Stimulated activated CD8-positive, alpha-beta memory T cell treated with anti-CD3 and anti-CD28 coated beads, Interleukin-4, amount 100 ng/mL, for 24 hours (primary cell): Measurements from ENCODE around the gene FAM83F.

Experiments
- DNase-seq: peaks from one replicate; pipeline ENCODE4 v3.0.0-alpha.2; 2020; ENCODE audit warnings: low read depth

FAM83F gene

DNA sequence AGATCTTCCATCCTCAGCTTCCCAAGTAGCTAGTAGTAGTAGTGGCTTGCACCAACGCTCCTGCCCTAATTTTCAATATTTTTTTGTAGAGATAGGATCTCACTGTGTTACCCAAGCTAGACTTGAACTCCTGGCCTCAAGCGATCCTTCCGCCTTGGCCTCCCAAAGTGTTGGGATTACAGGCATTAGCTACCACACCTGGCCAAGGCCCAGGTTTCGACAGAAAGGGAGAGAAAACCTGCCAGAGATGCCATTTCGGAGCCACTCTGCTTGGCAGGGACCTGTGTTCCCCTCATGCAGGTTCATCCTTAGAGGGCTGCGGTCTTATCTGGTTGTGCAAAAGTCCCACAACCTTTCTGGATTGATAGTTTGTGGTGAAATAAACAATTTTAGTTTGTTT lies 41.4 kb downstream of the FAM83F start:
- DNase-seq, result no peak

DNA sequence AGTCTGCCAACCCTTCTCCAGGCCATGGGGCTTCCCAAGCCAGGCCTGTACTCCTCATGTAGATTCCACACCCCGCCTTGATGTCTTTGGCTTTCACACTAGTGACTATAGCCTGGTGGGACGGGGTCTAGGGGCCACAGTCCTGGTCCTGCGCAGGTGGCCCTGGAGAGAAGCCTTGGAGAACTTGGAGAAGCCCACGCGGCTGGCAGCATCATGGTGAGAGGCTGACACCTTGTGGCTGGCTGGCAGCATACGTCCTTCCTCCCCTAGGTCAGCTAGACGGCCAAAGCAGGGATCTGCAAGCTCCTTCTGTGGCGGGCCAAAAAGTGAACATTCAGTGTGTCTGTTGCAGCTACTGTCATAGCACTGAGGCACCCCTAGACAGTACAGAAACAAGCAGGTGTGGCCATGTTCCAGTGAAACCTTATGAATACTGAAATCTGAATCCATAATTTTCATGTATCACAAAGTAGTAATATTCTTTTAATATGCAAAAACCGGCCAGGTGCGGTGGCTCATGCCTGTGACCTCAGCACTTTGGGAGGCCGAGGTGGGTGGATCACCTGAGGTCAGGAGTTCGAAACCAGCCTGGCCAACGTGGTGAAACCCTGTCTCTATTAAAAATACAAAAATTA lies 42.0 kb downstream of the FAM83F start:
- DNase-seq, result peak; percentile 19

DNA sequence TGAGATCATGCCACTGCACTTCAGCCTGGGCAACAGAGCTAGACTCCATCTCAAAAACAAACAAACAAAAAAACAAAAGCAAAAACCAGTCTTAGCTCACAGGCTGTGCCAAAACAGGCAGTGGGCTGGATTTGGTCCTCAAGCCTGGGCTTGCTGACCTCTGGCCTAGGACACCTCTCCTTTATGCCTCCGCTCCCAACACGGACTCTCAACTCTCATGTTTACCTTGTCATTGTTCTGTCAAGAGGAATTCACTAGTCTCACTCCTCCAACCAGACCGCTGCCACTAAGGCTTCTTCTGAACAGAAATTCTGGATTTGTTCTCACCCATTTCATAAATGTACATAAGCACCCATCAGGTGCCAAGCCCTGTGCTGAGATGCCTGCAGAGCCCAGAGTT lies 42.6 kb downstream of the FAM83F start:
- DNase-seq, result no peak

DNA sequence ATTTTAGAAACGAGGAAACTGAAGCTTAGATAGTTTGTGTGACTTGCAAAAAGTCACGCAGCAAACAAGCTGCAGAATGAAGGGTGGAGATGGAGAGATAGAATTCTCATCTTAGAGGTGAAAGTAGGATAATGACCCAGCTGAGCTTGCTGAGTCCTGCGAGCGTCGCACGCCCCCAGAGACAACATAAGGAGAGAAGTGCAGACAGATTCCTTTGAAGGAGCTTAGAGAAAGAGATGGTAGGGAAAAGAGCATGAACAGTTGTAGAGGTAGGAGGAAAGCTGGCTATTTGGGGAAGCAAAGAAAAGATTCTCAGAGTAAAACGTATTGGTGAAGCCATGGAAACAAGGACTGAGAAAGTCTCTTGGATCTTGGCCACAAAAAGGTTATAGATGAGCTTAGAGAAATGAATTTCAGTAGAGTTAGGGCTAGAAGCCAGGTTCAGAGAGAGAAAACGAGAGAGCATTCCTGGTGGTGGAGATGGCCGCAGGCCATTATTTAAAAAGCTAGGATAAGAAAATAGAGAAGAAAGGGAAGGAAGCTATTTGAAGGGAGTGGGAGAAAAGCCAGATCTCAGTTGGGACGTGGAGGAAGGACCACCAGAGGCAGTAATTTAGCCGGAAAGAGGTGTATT lies 44.8 kb downstream of the FAM83F start:
- no peak for DNase-seq

DNA sequence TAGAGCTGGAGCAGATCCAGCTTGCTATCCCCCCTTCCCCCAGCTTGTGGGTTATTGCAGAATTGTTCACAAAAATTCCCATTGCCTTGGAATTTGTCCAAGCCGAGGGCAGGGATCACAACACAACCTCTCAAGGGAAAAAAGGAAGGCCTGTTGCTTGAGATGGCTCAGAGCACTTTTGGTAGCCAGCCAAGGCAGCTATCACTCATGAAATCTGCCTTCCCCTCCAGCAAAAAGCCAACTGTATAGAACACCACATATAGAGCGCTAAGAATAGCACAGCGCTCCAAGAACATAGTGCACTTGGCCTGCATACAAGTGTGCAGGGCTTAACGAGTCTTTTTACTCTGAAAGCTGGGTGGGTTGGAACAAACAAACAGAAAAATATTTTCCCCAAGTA lies 46.2 kb downstream of the FAM83F start:
- DNase-seq, result no peak

DNA sequence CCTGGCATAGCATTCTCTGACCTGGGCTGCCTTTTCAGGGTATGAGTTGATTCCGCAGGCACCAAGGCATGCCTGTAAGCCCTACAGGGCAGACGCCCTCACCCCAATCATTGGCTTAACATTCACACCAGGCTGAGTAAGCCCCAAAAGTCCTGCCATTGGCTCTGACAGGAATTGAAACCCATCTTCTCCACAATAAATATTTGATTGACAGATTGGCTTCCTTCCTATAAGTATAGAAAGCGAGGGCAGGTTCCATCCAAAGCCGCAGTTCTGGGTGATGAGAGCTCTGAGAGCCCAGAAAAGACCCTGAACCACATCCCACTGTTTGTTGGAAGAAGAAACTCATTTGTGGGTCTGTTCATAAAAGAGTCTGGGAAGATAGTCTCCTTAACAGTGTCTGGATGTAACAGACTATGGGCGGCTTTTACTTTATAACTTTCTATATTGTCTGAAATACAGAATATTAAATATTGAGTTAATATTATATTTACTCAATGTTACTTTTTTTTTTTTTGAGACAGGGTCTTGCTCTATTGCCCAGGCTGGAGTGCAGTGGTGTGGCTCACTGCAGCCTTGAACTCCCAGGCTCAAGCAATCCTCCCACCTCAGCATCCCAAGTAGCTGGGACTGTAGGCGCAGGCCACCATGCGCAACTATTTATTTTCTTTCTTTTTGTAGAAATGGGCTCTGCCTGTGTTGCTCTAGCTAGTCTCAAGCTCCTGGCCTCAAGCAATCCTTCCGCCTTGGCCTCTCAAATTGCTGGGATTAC lies 46.8 kb downstream of the FAM83F start:
- DNase-seq, result no peak

DNA sequence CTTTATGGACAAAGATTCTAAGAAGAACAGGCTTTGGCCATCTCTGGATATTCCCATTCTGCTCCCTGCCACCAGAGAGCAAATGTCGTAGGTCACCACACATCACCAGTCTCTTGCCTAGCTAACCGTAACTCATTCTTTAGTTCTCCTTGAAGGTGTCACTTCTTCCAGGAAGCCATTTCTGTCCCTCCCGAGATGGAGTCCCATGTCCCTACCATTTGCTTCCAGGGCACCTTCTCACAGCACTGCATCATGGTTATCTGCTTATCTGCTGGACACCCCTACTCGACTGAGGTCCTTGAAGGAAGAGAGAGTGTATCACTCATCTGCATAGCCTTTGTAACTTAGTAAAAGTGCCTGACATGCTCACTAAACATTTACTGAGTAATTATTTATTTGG lies 47.6 kb downstream of the FAM83F start:
- DNase-seq, result no peak

DNA sequence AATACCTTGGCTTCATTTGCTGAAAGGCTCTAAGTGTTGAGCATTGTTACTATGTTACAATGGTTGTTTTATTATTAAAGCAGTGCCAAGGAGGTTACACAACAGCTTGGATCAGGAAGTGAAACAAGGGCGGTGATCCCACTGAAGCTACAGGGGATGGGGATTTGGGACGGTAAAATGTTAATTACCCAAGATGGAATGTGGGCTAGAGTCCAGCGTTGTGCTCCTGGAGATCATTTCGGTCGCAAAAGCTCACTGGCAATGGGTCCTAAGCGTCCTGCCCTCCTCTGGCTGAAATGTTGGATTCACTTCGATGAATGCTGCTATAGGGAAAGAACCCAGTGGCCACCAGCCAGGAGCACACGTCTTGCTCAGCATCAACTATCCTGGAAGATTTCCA lies 48.3 kb downstream of the FAM83F start:
- no peak for DNase-seq

DNA sequence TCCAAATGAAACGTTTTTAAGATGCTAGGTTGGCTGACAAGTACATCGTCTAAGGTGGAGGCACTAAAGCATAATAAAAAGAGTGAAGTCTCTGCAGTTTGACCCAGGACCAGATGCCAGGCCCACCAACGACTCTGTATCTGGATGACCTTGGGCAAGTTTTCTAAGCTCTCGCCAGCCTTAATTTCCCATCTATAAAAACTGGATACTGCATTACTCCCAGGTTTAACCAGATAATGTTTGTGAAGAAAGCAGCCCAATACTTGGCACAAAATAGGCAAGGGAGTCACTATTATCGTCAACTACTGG lies 49.0 kb downstream of the FAM83F start:
- DNase-seq, result no peak

DNA sequence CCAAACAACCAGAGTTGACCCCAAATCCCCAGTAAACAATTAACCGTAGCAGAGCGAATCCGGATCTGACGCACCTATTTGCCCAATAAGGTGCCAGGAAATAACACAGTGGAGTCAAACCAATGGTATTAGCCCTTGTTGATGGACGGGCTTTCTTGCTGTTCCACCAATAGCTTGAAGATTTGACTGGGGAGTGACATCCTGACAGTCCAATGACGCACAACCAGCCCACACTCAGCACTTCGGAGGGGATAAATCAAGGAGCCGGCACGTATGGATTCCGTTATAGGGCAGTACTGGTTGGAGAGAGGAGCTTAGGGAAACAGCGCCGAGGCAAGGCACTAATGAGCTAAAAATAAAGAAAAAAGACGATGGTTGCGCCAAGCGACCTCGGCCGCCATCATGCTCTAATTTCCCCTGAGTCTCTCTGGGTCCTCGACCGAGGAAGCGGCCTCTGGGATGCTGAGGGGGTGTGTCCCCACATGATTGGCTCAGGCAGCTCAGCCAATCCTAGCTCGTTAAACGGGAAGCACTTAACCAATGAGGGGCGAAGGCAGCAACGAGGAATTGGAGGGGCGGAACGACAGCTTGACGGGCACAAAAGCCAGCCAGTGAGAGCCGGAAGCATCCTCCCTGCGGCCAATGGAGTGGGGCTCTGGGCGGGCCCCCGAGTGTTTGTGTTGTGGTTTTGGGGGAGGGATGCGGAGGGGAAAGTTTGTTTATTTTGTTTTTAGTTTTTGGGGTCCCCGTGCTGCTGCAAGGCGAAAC lies 49.5 kb downstream of the FAM83F start:
- DNase-seq, result peak; percentile 98

DNA sequence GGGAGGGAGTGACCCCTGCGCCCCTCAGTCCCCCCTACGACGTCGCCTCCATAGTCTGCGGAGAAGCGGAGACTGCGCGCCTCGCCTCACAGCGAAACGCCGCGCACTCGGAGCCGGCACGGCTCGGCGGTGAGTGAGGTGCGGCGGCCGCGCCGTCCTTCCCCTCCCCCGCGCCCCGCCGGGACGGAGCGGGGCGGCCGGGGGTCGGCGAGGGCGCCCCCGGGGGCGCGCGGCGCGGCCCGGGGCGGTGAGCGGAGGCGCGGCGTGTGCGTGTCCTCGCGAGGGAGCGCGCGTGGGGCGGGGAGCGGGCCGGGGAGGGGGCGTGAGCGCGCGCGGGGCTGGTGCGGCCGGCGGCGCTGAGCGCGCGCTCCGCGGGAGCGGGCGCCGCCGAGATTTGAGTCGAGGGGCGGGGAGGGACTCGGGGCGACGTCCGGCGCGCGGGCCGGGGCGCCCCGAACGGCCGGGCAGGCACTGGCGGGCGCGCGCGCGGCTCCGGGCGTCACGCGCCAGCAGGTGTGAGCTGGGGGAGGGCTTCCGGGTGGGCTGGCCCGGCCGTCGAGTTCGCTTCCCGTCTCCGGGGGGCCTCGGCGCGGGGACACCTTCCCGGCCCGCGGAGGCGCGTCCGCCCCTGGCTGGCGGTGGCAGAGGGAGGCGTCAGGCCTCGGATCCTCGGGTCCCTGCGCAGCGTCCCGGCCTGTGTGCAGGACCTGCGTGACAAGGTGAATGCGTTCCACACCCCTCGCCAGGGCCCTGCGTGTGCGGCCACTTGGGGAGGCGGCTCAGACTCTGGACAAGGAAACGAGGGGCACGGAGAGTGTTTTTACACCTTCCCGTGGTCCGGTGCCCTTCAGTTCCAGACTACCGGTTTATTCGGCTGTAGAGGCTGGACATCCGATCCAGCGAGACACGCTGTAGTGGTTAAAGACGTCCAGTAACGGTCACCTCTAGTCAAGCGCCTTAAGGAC lies 50.4 kb downstream of the FAM83F start:
- DNase-seq, result peak; percentile 75

DNA sequence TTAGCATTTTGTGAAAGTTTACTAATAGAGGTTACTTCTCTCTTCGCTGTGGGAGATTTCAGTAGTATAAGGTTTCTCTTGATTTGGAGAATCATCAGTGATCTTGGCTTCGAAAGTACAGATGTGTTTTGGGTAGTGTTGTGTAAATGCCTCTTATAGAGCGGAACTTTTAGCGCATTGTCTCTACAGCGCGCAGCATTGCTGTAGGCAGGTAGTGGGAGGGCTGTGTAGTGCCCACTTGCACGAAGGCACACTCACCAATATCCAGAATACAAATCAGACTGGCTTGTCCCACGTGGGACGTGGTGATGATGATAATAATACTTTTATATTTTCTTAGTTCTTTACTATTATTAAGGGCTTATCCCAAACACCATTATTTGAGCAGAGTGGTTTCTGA lies 51.4 kb downstream of the FAM83F start:
- DNase-seq, result no peak

DNA sequence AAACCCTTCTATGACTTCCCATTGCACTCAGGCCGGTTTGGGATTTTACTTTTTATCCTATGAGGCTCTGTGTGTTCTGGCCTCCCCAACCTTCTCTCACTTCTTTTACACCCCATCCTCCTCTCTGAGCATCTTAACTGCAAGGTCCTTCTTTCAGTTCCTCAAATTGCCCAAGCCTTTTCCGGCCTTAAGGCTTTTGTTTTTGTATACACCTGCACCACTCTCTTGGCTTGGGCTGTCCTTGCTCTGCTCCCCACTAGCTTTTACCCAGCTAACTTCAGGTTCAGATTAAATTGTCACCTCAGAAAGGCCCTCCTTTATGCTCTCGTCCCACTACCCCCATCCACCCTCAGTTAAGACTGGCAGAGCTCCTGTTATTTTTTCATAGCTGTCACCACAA lies 55.5 kb downstream of the FAM83F start:
- DNase-seq, result no peak

DNA sequence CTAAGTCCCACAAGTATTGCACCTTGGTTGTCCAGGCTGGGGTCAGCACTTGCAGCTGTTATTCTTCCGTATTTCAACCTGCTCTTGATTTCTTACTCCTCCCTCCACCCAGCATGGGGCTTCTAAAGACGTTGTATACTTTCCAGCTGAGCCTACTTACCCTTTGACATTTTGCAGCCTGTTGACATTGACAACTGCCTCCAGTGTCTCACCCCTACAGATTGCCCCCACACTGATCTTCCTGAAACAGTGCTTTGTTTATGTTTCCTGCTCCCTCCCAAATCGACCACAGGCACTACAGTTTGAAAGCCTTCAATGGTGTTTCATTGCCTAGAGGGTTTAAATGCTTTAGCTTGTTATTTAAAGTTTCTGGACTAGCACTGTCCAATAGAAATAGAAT lies 56.6 kb downstream of the FAM83F start:
- no peak for DNase-seq

DNA sequence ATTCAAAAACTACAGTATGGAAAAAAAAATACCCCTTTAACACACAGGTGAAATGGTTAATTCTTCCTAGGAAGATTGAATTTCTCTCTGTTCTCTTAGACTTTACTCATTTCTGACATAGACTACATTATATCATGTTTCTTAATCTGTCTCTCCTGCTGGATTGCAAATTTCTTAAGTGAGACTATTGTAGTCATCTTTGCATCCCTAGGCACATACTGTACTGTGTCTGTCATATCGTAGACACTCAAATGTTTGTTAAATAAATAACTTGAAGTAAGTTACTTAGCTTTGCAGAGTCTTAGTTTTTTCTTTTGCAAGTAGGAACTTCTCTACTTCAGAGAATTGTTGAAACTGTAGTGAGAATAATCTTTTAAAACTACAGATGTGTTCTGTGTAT lies 58.7 kb downstream of the FAM83F start:
- DNase-seq, result no peak

DNA sequence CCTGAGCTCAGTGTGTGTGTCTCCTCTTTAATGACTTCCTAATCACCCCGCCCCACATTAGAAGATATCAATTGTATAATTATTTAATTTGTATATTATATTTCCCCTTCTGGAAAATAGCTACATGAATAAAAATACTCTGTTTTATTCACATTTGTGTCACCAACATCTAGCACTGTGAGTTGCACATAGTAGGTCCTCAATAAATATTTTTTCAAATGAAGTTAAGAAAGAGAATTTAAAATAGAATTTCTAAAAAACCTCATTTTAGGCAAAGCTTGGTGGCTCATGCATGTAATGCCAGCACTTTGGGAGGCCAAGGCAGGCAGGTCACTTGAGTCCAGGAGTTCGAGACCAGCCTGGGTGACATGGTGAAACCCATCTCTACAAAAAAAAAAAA lies 59.7 kb downstream of the FAM83F start:
- DNase-seq, result no peak

DNA sequence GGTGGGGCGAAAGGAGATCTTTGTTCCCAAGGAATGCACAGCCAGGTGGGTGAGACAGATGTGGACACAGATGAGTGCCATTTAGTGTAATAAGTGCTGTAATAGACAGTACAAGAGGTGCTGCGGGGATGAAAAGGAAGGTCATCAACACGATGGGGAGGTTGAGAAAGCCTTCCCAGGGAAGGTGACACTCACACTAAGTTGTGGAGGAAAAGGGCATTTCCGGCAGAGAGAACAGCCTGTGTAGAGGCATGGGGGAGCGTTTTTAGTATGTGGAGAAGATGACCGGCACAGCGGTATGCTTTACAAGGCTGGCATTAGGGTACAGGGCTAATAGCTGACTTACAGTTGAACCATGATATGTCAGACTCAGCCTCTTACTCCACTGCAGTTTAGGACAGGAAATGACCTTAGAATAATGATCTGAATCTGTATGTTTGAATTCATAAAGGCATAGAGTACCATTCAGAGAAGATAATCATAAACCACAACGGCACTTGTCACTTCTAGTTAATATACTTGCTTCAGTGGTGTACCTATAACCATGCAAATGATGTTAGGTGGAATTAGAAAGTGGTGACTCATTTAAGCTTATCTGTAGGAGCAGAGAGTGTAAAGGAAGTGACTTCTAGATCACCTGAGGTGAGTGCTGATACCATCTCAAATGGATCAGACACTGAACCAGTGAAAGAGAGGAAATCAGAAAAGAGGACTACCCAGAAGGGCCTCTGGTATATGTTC lies 60.6 kb downstream of the FAM83F start:
- DNase-seq, result no peak

DNA sequence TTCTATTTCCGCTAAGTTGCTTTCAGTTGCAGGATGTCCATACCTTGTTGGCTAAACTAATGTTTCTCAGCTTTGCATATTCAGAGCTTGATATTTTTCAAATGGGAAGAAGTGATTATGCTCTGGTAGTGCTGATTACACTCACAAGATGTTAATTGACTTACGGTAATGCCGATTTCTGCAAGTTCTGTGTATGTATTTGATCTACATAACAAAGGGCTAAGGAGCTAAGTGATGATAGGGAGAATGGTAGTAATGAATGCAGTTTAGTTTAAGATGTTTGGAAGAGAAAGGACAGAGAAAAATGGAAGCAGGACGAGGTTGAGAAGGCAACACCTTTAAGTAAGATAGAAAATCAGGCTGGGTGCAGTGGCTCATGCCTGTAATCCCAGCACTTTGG lies 61.4 kb downstream of the FAM83F start:
- no peak for DNase-seq

DNA sequence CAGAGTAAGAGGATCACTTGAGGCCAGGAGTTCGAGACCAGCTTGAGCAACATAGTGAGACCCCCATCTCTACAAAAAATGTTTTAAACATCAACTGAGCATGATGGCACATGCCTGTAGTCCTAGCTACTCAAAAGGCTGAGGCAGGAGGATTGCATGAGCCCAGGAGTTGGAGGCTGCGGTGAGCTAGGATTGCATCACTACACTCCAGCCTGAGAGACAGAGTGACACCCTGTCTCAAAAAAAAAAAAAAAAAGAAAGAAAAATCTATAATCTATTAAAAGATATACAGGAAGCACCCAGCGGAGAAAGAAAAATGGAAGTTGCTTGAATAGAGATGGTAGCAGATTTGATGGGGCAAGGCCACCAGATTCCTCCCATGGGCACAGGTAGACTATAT lies 61.8 kb downstream of the FAM83F start:
- no peak for DNase-seq

DNA sequence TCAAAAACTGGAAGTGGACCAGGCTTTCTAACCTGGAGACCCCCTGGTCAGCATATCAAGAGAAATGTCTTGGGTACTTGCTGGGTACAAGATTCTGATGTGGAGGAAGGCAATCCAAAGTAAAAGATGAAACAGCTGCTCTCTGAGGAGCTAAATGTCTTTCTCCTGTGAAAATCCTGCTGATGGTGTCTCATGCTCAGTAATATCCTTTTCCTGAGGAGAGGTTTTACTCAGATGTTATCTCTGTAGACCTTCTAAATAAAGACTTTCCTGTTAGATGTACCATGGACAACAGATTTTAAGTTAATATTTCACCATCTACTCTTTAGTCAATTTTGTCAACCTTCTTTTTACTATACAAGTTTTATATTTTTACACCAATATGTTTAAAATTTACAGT lies 62.9 kb downstream of the FAM83F start:
- DNase-seq, result no peak

DNA sequence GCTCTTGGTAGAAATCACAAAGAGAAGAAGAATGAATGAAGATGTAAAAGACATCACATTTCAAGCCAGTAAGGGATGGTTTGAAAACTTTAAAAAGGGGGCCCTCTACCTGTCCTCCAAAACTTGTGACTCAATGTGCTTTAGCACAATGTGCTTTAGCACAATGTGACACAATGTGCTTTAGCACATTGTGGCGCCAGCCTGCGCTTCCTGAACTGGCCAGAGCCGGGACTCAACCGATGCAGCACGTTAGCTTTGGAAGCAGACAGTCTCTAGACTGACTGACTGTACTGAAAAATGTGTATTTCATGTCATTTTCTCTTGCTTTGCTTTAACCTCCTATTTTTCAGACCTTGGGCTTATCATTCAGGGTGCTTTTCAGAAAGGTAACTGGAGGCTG lies 63.5 kb downstream of the FAM83F start:
- DNase-seq, result peak; percentile 12
